ENCODE data around the gene RLF. TPM values are rescaled to one million over a fixed set of nuclear protein-coding genes. Genes with fewer than 3 reads are reported as not detected.
A peak's percentile ranks its signal among the peaks of the same experiment; 100 is the strongest.
"Not testable (repeated sequence)": the region's sequence is repeated elsewhere in the genome, so short reads cannot be mapped to it uniquely, and the experiment has no call there.

RLF gene
- total RNA-seq, 1 experiment from 2014 or later, result 19.6 TPM

DNA sequence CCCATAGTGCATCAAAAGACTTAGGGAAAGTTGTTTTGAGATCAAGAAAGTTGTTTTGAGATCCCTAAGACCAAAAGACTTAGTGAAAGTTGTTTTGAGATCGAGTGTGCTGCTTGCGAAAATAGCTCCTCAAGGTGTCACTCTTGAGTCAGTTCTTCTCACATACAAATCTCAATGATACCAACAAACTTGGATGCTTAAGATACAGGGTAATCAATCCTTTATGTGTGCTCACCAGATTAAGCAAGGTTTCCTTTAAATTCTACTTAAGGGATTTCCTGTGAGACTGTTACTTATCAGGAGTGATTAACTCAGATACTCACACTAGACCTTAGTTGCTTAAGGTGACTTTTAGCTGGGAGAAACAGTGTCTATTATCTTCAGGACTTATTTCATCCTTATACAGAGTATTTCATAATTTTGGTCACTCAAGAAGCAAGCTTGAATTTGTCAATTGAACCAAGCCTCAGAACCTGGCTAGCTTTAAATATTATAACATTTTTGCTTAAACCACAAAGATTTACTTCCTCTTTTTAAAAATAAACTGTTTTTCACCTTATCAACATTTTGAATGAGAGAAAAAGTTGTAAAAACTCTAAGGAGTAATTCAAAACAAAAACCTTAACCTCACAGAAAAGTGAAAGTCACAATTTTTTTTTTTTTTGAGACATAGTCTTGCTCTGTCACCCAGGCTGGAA is 8.0 kb upstream of the RLF start:
- H3K4me3 ChIP-seq, result no peak overlapping the region
- H3K36me3 ChIP-seq, result no peaks in the 10 kb centered on the region
- no peaks in the 10 kb centered on the region for H3K4me1 ChIP-seq (replicated peaks)
- H3K27ac ChIP-seq, result no peak overlapping the region
- 0 out of 2 replicates have a peak, but pooled peaks cover 3% of the 10 kb centered on the region for H3K27me3 ChIP-seq (replicated peaks)
- peak in 1 of 2 experiments; percentile 37 for DNase-seq (ENCODE audit: low read depth in 1 of 2, low spot score in 2 of 2)
- H3K9me3 ChIP-seq (replicated peaks), result no peaks in the 10 kb centered on the region

DNA sequence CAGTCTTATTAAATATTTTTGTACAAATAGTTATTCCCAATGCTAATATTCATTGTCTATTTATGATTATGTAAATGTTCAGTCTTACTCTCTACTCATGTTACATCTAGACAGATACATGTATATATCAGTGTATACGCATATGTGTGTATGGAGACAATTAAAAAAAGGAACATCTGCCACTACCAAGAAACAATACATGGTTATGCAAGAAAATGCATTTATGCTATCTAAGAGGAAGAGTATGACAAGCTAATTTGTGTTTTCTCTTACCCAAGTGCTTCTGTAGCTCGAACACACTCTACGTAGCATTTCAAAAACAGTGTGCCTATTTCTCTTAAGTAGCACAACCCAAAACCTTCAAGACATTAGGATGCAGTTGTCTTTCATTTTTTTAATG is 6.1 kb upstream of the RLF start:
- DNase-seq (ENCODE audit: low read depth in 1 of 2, low spot score in 2 of 2), result no peak
- no peaks in the 10 kb centered on the region for H3K27me3 ChIP-seq (replicated peaks)
- no peaks in the 10 kb centered on the region for H3K36me3 ChIP-seq
- no peak overlapping the region for H3K4me3 ChIP-seq
- no peaks in the 10 kb centered on the region for H3K4me1 ChIP-seq (replicated peaks)
- H3K9me3 ChIP-seq (replicated peaks), result no peaks in the 10 kb centered on the region
- H3K27ac ChIP-seq, result no peak overlapping the region

DNA sequence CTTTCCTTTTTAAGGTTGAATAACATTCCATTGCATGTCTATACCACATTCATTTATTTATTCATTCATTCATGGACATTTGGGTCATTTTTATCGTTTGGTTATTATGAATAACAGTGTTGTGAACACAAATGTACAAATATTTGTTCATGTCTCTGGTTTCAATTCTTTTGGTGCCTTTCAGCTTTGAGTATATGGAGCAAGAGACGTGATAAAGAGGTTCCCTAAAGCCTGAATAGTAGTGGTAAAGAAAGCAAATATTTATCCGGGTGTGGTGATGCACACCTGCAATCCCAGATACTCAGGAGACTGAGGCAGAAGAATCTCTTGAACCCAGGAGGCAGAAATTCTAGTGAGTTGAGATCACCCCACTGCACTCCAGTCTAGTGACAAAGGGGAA is 5.3 kb upstream of the RLF start:
- Histone ChIP-seq H3K4me3 (no peak overlapping the region), H3K36me3 (no peaks in the 10 kb centered on the region), H3K27ac (no peak overlapping the region), H3K27me3 (replicated peaks) (no peaks in the 10 kb centered on the region), H3K9me3 (replicated peaks) (no peaks in the 10 kb centered on the region), H3K4me1 (replicated peaks) (peaks cover 3% of the 10 kb centered on the region)
- no peak for DNase-seq (ENCODE audit: low read depth in 1 of 2, low spot score in 2 of 2)

DNA sequence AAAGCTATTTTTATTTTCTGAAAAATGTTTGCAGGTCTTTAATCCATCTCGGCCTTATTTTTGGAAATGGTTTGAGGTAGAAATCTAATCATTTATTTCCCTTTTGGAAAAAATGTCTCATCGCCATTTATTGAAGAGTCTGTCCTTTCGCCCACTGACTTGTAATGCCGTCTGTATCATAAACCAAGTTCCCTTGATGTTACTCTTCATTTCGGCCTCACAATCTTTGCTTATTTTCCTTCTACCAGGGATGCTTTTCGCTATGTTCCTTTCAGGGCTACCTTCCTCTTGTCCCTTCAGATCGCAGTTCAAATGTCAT is 422 bp upstream of the RLF start:
- H3K27me3 ChIP-seq (replicated peaks), result no peaks in the 10 kb centered on the region
- peaks cover 16% of the 10 kb centered on the region for H3K4me1 ChIP-seq (replicated peaks)
- peak overlapping the region; percentile 76 for H3K4me3 ChIP-seq
- H3K36me3 ChIP-seq, result peaks cover 5% of the 10 kb centered on the region
- H3K27ac ChIP-seq, result peak overlapping the region; percentile 90
- DNase-seq (ENCODE audit: low read depth in 1 of 2, low spot score in 2 of 2), result no peak
- no peaks in the 10 kb centered on the region for H3K9me3 ChIP-seq (replicated peaks)

DNA sequence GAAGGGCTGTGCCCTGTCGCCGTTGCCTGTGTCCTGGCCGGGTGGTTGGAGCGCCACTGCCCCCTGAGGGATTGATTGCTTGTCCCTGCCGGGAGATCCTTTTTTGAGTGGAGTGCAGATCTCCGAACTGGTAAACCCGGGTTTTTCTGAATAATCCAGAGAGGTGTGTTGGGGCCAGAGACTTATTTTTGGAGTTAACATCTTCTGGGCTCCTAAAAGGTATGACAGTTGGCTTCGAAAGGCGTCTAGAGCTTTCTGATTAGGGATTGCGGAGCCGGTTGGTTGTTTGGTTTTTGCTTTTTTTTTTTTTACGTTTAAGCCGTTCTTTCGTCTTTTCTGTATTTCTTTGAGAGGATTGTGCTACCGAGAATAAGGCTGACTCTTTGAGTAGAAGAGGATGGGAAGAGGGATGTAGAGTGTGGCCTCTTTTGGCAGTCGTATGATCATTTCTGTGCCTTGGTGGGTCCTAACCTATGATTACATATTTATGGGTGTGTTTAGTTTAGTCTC is 756 bp downstream of the RLF start:
- peaks cover 16% of the 10 kb centered on the region for H3K4me1 ChIP-seq (replicated peaks)
- peak in 1 of 2 experiments; percentile 66 for DNase-seq (ENCODE audit: low read depth in 1 of 2, low spot score in 2 of 2)
- H3K36me3 ChIP-seq, result peaks cover 5% of the 10 kb centered on the region
- H3K9me3 ChIP-seq (replicated peaks), result no peaks in the 10 kb centered on the region
- no peaks in the 10 kb centered on the region for H3K27me3 ChIP-seq (replicated peaks)
- H3K27ac ChIP-seq, result peak overlapping the region; percentile 90
- H3K4me3 ChIP-seq, result peak overlapping the region; percentile 76

DNA sequence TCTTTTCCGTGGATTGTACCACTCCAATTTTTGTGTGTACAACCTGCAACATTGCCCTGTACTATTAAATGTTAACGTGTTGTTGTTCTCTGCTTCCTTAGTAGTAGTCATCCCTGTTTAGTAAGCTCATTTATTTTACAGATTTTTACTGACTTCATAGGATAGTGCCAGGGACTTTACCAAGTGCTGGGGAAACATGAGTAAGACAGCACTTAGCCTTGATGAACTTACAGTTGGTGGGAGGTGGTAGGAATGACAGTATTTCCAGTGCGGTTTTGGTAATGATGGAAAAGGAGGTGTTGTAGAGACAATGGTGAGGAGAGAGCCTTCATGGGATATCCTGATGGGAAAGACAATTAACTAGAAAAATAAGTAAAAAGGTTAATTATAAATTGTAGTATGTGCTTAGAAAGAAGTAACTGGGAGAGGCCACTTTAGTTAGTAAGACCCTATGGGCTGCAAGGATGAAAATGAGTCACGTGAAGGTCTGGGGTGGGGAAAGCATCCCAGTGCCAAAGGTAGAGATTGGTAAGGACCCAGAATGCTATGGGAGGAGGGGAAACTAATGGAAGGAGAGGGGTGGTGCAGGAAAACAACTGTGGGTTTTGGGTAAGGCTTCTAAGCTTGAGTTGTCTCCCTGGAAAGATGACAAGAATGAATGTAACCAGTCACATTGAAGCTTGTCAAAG is 1.7 kb downstream of the RLF start:
- H3K9me3 ChIP-seq (replicated peaks), result no peaks in the 10 kb centered on the region

DNA sequence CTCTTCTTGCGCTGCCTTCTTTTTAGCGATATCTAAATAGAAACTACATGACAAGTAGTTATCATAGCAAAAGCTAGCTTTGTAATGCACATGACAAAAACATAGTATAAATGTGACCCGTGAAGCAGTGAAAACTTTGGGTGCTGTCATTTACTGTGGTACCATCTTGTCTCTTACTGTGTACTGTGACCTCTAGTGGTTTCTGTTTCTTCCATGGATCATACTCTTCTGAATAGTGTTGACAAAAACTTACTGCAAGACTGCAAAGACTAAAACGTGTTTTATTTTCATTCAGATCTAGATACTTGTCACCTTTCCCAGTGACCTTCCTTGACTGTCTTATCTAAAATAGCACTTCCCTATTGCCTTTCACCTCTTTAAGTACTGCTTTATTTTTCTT is 6.1 kb downstream of the RLF start:
- no peaks in the 10 kb centered on the region for H3K9me3 ChIP-seq (replicated peaks)

More for the DNA sequence above, 1.7 kb downstream of the RLF start:
- peaks cover 9% of the 10 kb centered on the region for H3K36me3 ChIP-seq
- H3K4me3 ChIP-seq, result peak overlapping the region; percentile 76
- DNase-seq (ENCODE audit: low read depth in 1 of 2, low spot score in 2 of 2), result peak in 1 of 2 experiments; percentile 12
- H3K4me1 ChIP-seq (replicated peaks), result peaks cover 16% of the 10 kb centered on the region
- no peaks in the 10 kb centered on the region for H3K27me3 ChIP-seq (replicated peaks)
- no peak overlapping the region for H3K27ac ChIP-seq

DNA sequence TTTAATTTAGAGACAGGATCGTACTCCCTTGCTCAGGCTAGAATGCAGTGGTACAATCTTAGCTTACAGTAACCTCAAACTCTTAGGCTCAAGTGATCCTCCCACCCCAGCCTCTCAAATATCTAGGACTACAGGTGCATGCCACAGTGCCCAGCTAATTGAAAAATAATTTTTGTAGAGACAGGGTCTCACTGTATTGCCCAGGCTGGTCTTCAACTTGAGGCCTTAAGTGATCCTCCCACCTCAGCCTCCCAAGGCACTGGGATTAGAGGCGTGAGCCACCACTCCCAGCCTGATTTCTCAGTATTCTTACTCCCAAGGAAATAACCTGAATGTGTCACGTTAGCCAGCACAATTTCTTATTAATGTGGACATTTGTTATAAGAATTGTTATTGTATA is 9.8 kb downstream of the RLF start:
- DNase-seq (ENCODE audit: low read depth in 1 of 2, low spot score in 2 of 2), result no peak
- H3K9me3 ChIP-seq (replicated peaks), result no peaks in the 10 kb centered on the region
- 0 out of 2 replicates have a peak, but pooled peaks cover 4% of the 10 kb centered on the region for H3K36me3 ChIP-seq
- H3K4me3 ChIP-seq, result no peak overlapping the region
- no peaks in the 10 kb centered on the region for H3K27me3 ChIP-seq (replicated peaks)
- H3K4me1 ChIP-seq (replicated peaks), result no peaks in the 10 kb centered on the region
- no peak overlapping the region for H3K27ac ChIP-seq

More for the DNA sequence above, 6.1 kb downstream of the RLF start:
- Histone ChIP-seq H3K27me3 (replicated peaks) (no peaks in the 10 kb centered on the region), H3K4me1 (replicated peaks) (peaks cover 11% of the 10 kb centered on the region), H3K27ac (no peak overlapping the region), H3K36me3 (0 out of 2 replicates have a peak, but pooled peaks cover 4% of the 10 kb centered on the region), H3K4me3 (no peak overlapping the region)
- DNase-seq (ENCODE audit: low read depth in 1 of 2, low spot score in 2 of 2), result no peak

DNA sequence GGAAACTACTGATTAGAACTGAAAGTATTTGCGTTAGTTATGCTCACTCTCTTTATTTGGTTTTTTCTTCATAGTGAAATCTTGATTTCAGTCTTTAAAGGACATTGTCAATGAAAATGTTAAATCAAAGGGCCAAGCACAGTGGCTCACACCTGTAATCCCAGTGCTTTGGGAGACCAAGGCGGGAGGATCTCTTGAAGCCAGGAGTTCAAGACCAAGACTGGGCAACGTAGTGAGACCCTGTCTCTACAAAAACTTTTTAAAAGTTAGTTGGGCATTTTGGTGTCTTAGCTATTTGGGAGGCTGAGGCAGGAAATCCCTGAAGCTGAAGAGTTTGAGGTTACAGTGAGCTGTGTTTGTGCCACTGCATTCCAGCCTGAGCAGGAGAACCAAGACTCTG is 13.6 kb downstream of the RLF start:
- no peaks in the 10 kb centered on the region for H3K4me1 ChIP-seq (replicated peaks)
- no peaks in the 10 kb centered on the region for H3K9me3 ChIP-seq (replicated peaks)
- H3K27ac ChIP-seq, result no peak overlapping the region
- H3K27me3 ChIP-seq (replicated peaks), result no peaks in the 10 kb centered on the region
- no peaks in the 10 kb centered on the region for H3K36me3 ChIP-seq
- no peak for DNase-seq (ENCODE audit: low read depth in 1 of 2, low spot score in 2 of 2)
- no peak overlapping the region for H3K4me3 ChIP-seq

DNA sequence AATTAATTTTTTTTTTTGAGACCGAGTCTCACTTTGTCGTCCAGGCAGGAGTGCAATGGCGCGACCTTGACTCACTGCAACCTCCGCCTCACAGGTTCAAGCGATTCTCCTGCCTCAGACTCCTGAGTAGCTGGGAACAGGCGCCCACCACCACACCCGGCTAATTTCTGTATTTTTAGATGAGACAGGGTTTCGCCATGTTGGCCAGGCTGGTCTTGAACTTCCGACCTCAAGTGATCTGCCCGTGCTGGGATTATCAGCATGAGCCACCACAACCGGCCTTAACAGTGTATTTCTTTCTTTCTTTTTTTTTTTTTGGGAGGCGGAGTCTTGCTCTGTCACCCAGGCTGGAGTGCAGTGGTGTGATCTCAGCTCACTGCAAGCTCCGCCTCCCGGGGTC is 15.8 kb downstream of the RLF start:
- H3K27ac ChIP-seq; H3K4me3 ChIP-seq; DNase-seq (ENCODE audit: low read depth in 1 of 2, low spot score in 2 of 2); H3K36me3 ChIP-seq; H3K4me1 ChIP-seq (replicated peaks); H3K9me3 ChIP-seq (replicated peaks); H3K27me3 ChIP-seq (replicated peaks): not testable (repeated sequence)

DNA sequence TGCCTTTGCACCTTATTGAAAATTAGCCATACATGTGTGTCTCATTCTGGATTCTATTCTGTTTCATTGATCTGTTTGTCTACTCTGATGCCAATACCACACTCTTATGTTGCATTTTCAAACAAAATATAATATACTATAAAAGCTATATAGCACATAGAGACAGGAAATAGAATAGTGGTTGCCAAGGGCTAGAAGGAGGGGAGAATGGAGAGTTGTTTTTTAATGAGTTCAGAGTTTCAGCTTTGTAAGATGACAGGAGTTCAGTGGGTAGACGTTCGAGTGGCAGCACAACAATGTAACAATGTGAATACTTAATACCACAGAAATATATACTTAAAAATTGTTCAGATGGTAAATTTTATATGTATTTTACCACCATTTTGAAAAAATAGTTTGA is 17.0 kb downstream of the RLF start:
- Histone ChIP-seq H3K9me3 (replicated peaks) (no peaks in the 10 kb centered on the region), H3K4me3 (no peak overlapping the region), H3K36me3 (no peaks in the 10 kb centered on the region), H3K27me3 (replicated peaks) (no peaks in the 10 kb centered on the region), H3K4me1 (replicated peaks) (no peaks in the 10 kb centered on the region), H3K27ac (no peak overlapping the region)
- no peak for DNase-seq (ENCODE audit: low read depth in 1 of 2, low spot score in 2 of 2)

DNA sequence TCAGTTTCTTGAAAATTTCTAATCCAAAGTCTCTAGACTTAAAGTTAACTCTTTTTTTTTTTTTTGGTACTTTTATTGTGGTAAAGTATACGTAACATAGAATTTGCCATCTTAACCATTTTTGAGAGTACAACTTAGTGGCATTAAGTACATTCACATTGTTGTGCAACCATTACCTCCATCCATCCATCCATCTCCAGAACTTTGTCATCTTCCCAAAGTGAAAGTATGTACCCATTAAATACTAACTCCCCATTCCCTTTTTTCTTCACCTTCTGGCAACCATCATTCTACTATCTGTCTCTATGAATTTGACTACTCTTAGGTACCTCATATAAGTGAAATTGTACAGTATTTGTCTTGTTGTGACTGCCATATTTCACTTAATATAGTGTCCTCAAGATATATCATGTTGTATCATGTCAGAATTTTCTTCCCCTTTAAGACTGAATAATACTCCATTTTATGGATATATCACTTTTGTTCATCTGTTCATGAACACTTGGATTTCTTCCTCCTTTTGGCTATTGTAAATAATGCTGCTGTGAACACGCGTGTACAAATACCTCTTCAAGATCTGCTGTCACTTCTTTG is 18.4 kb downstream of the RLF start:
- no peak for DNase-seq (ENCODE audit: low read depth in 1 of 2, low spot score in 2 of 2)
- Histone ChIP-seq H3K36me3 (no peaks in the 10 kb centered on the region), H3K9me3 (replicated peaks) (no peaks in the 10 kb centered on the region), H3K27ac (no peak overlapping the region), H3K27me3 (replicated peaks) (no peaks in the 10 kb centered on the region), H3K4me1 (replicated peaks) (no peaks in the 10 kb centered on the region), H3K4me3 (no peak overlapping the region)

DNA sequence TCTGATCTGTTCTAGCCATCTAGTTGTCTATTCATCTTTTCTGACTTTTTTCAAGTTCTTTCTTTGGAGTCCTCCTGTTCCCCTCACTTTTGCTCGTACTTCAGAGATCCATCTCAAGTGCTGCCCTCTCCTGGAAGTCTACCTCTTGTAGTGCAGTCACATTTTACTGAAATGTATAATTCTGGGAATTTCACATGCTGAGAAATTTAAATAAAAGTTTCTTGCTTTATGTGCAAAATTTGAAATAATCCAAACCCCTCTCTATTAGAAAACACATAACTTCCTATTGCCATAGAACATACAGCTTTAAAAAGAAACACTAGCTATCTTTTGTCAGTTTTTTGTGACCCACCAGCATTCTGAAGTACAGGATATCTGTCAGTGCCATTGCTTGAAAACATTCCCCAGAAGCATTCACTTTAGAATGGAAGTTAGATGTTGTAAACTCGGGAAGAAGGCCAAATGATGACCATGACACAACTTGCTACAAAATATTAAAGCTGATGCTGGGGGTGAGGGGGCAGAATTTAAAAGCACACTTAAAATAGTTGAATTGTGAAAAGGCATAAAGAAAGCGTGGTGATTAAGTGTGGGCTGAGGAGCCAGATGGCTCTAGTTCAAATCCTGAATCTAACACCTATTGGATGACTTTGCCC is 22.0 kb downstream of the RLF start:
- peak in 1 of 2 experiments; percentile 15 for DNase-seq (ENCODE audit: low read depth in 1 of 2, low spot score in 2 of 2)
- no peaks in the 10 kb centered on the region for H3K9me3 ChIP-seq (replicated peaks)
- H3K4me3 ChIP-seq, result no peak overlapping the region
- H3K27ac ChIP-seq, result no peak overlapping the region
- no peaks in the 10 kb centered on the region for H3K4me1 ChIP-seq (replicated peaks)
- H3K27me3 ChIP-seq (replicated peaks), result no peaks in the 10 kb centered on the region
- H3K36me3 ChIP-seq, result no peaks in the 10 kb centered on the region

DNA sequence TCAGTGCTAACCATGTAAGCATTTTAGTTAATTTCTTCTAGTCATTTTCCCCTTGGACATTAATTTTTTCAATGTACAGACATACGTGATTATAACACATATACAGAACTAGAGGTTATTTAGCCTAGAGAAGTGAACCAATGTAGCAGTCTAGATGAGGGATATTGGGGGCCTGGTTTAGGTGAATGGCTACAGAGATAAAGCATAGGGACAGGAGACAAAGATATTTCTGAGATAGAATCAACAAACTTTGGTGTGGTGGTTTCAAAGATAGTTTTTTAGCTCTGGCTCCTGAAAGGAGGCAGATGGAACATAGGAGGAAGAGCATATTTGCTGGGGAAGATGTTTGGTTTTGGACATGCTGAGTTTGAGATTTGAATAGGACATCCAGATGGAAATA is 23.0 kb downstream of the RLF start:
- Histone ChIP-seq H3K27me3 (replicated peaks) (no peaks in the 10 kb centered on the region), H3K9me3 (replicated peaks) (no peaks in the 10 kb centered on the region), H3K4me3 (no peak overlapping the region), H3K27ac (no peak overlapping the region), H3K36me3 (peaks cover 7% of the 10 kb centered on the region), H3K4me1 (replicated peaks) (no peaks in the 10 kb centered on the region)
- no peak for DNase-seq (ENCODE audit: low read depth in 1 of 2, low spot score in 2 of 2)

All from SJSA1 (cell line).